ENCODE measurements around the gene MEST. TPM values are rescaled to one million over a fixed set of nuclear protein-coding genes. Genes with fewer than 3 reads are reported as not detected.

Gene MEST
- total RNA-seq, 1 experiment from 2014 or later: 112 TPM

- H3K18ac ChIP-seq (ENCODE audit: insufficient read length, low read depth, low read length): no peak overlapping the region
- H3K79me1 ChIP-seq (ENCODE audit: insufficient read depth, low read depth, low read length, poor library complexity, severe bottlenecking): no peaks in the 10 kb centered on the region
- H2BK120ac ChIP-seq (ENCODE audit: low read depth, low read length, poor library complexity, severe bottlenecking): no peak overlapping the region
- no peak overlapping the region for H2BK15ac ChIP-seq (ENCODE audit: low read depth, low read length)
- no peak overlapping the region for H3K9ac ChIP-seq (ENCODE audit: extremely low read depth, insufficient read length, low read length)
- Mint-ChIP-seq H3K4me3 (no peak overlapping the region), H3K4me1 (peaks cover 11 to 17% of the 10 kb centered on the region in 2 experiments), H3K27me3 (ENCODE audit: low read depth) (peaks cover 8% of the 10 kb centered on the region), H3K36me3 (ENCODE audit: insufficient read depth in 1 of 3, low read depth in 3 of 3) (peaks cover 0 to 2% (median 0%) of the 10 kb centered on the region in 3 experiments; a peak in 1 of 7 replicates), H3K27ac (no peak overlapping the region), H3K9me3 (peaks cover 2 to 5% of the 10 kb centered on the region in 2 experiments; a peak in 3 of 5 replicates)
- no peak for DNase-seq
- no peaks in the 10 kb centered on the region for H3K79me2 ChIP-seq (ENCODE audit: insufficient read depth, low read length)
- H4K8ac ChIP-seq (replicated peaks; ENCODE audit: insufficient read length, low read depth, low read length): no peak overlapping the region
- H3K27me3 ChIP-seq (ENCODE audit: insufficient read depth, low read length): no peaks in the 10 kb centered on the region
- H3K14ac ChIP-seq (ENCODE audit: insufficient read depth, low read length): no peak overlapping the region
- H3K56ac ChIP-seq (ENCODE audit: insufficient read length, low read depth, low read length): no peak overlapping the region
- H3K27ac ChIP-seq (ENCODE audit: insufficient read length, low read depth, low read length): no peak overlapping the region
- H4K91ac ChIP-seq (ENCODE audit: insufficient read length, low read depth, low read length): no peak overlapping the region
- no peak overlapping the region for H2BK20ac ChIP-seq (ENCODE audit: low read depth, low read length, poor library complexity, severe bottlenecking)
- no peak overlapping the region for H3T11ph ChIP-seq (ENCODE audit: low read length)
- no peak overlapping the region for H4K5ac ChIP-seq (ENCODE audit: insufficient read length, low read depth, low read length)
- H3K4me1 ChIP-seq (ENCODE audit: insufficient read depth, low read length): no peaks in the 10 kb centered on the region
- H2BK12ac ChIP-seq (ENCODE audit: insufficient read length, low read depth, low read length): no peak overlapping the region
- no peaks in the 10 kb centered on the region for H3K23me2 ChIP-seq (ENCODE audit: insufficient read length, low read depth, low read length, poor library complexity, severe bottlenecking)
- no peaks in the 10 kb centered on the region for H4K20me1 ChIP-seq (ENCODE audit: control insufficient read depth, insufficient read depth, insufficient read length)
- TF ChIP-seq CTCF (conservative IDR thresholded peaks at IDR 0.05): no peak
- no peak overlapping the region for H3K23ac ChIP-seq (ENCODE audit: insufficient read length, low read depth, low read length)
- no peak overlapping the region for H3K4ac ChIP-seq (ENCODE audit: low read depth, low read length)
- no peak overlapping the region for H3K4me2 ChIP-seq (ENCODE audit: insufficient read depth, insufficient read length, low read length)
- no peak overlapping the region for H2BK5ac ChIP-seq (ENCODE audit: insufficient read length, low read length)
- no peak overlapping the region for H2AK5ac ChIP-seq (ENCODE audit: insufficient read length, low read length)
- WGBS (ENCODE audit: extremely low coverage, insufficient read length, low lambda C conversion rate): no CpG with 5 or more reads among the region's 3 CpGs
- no peaks in the 10 kb centered on the region for H3K9me3 ChIP-seq (ENCODE audit: control insufficient read depth, low read depth, low read length)
- no peak overlapping the region for H2AFZ ChIP-seq (ENCODE audit: low read length)
Observed at GRCh38 chr7:130478991-130479390, 12.9 kb upstream of the MEST start.
